ENCODE measurements around the gene LAMA2.

LAMA2 gene

GRCh38 chr6:129130959-129131681 lies 248.2 kb downstream of the LAMA2 start:
- TF ChIP-seq CTCF (IDR thresholded peaks at IDR 0.05; ENCODE audit: low read depth, low read length, missing control alignments), result no peak
- no peak overlapping the region for H3K4me3 ChIP-seq (replicated peaks; ENCODE audit: low read depth, low read length)

GRCh38 chr6:129133770-129134192 lies 250.8 kb downstream of the LAMA2 start:
- no peak for TF ChIP-seq CTCF (IDR thresholded peaks at IDR 0.05; ENCODE audit: low read depth, low read length, missing control alignments)

More at GRCh38 chr6:129130959-129131681, 248.2 kb downstream of the LAMA2 start:
- DNase-seq (ENCODE audit: extremely low read depth, low read depth), result no peak

GRCh38 chr6:129134535-129134934 lies 251.6 kb downstream of the LAMA2 start:
- TF ChIP-seq CTCF (IDR thresholded peaks at IDR 0.05; ENCODE audit: low read depth, low read length, missing control alignments), result no peak
- DNase-seq (ENCODE audit: extremely low read depth, low read depth), result no peak
- no peak overlapping the region for H3K4me3 ChIP-seq (replicated peaks; ENCODE audit: low read depth, low read length)

More at GRCh38 chr6:129133770-129134192, 250.8 kb downstream of the LAMA2 start:
- H3K4me3 ChIP-seq (replicated peaks; ENCODE audit: low read depth, low read length), result no peak overlapping the region
- no peak for DNase-seq (ENCODE audit: extremely low read depth, low read depth)

GRCh38 chr6:129135451-129135850 lies 252.5 kb downstream of the LAMA2 start:
- DNase-seq (ENCODE audit: extremely low read depth, low read depth), result no peak
- no peak overlapping the region for H3K4me3 ChIP-seq (replicated peaks; ENCODE audit: low read depth, low read length)
- no peak for TF ChIP-seq CTCF (IDR thresholded peaks at IDR 0.05; ENCODE audit: low read depth, low read length, missing control alignments)

- no peak for DNase-seq (ENCODE audit: extremely low read depth, low read depth)
- TF ChIP-seq CTCF (IDR thresholded peaks at IDR 0.05; ENCODE audit: low read depth, low read length, missing control alignments), result no peak
- H3K4me3 ChIP-seq (replicated peaks; ENCODE audit: low read depth, low read length), result no peak overlapping the region
These were observed 253.8 kb downstream of the LAMA2 start for GRCh38 chr6:129136751-129137150.

- DNase-seq (ENCODE audit: extremely low read depth, low read depth), result no peak
- no peak for TF ChIP-seq CTCF (IDR thresholded peaks at IDR 0.05; ENCODE audit: low read depth, low read length, missing control alignments)
- H3K4me3 ChIP-seq (replicated peaks; ENCODE audit: low read depth, low read length), result no peak overlapping the region
These were observed 255.9 kb downstream of the LAMA2 start for GRCh38 chr6:129138739-129139405.

All from HFF-Myc (cell line).